Measurements from ENCODE around the gene PALLD. TPM values are rescaled to one million over a fixed set of nuclear protein-coding genes. Genes with fewer than 3 reads are reported as not detected.

The PALLD gene
- total RNA-seq, 1 donor from 2014 or later = 93.5 TPM

DNA sequence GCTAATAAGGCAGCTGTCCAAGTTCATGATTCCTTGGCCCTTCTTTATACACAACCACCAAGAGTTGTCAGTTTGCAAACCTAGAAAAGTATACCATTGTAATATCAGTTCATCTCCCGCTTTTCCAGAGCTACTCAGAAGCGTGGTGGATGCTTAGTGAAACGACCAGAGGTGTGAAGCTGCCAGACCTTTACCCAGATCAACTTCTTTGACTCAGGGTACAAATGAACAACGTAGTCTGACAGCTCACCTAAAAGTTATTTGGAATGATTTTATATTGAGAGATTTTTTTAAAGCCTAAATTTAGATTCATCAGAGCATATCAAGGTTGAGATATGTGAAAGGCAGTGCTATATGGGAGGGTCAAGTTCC, 343.5 kb downstream of the PALLD start:
- Mint-ChIP-seq H3K27me3 (no peaks in the 10 kb centered on the region), H3K4me3 (no peak overlapping the region), H3K9me3 (no peaks in the 10 kb centered on the region), H3K27ac (no peak overlapping the region), H3K4me1 (ENCODE audit: unreplicated experiment) (peaks cover 14% of the 10 kb centered on the region), H3K36me3 (peaks cover 50% of the 10 kb centered on the region)
- TF ChIP-seq CTCF (conservative IDR thresholded peaks at IDR 0.05) = no peak
- DNase-seq (ENCODE audit: extremely low spot score, unreplicated experiment) = no peak

DNA sequence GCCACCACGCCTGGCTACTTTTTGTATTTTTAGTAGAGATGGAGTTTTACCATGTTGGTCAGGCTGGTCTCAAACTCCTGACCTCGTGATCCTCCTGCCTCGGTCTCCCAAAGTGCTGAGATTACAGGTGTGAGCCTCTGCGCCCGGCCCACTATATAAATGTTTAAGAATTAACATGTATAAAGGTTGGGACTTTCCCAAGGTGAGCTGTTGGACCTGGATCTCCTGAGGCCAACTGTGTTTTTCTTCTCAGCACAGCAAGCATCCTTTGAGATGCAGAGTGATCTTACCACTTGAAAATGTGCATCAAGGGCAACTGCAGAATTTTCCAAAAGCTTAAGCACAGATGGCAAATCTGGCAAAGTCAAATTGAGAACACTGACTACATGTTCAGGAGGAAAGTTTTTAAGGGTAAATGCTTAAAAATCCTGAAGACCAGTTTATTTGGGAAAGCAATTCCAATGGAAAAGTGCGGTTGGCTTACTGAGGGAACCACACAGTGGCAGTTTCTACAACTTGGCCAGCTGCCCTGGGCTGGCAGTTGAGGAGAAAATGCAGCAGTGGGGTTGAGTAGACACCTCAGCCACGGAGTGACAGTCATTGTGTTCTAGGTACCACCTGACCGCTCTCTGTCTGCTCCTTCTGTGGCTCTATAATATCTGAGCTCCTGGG, 344.3 kb downstream of the PALLD start:
- Mint-ChIP-seq H3K9me3 (no peaks in the 10 kb centered on the region), H3K27ac (no peak overlapping the region), H3K4me1 (ENCODE audit: unreplicated experiment) (peaks cover 20% of the 10 kb centered on the region), H3K36me3 (peaks cover 46% of the 10 kb centered on the region), H3K4me3 (no peak overlapping the region), H3K27me3 (no peaks in the 10 kb centered on the region)
- no peak for TF ChIP-seq CTCF (conservative IDR thresholded peaks at IDR 0.05)
- no peak for DNase-seq (ENCODE audit: extremely low spot score, unreplicated experiment)

DNA sequence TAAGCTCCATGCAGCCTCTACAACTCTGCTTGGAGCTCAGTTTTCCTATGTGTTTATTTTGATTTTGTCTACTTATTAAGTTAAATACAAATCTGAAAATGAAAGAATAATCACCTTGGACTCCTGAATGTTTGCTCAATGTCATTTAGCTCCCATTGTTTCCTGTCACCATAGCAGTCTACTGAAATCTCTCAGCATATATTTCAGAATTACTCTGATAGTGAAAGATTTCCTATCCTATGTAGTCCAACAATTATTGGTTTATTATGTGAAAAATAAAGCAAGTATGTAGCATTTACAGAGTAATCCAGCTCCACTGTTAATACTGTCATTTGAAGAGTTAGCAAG, 344.8 kb downstream of the PALLD start:
- H3K36me3 Mint-ChIP-seq = peaks cover 46% of the 10 kb centered on the region
- TF ChIP-seq CTCF (conservative IDR thresholded peaks at IDR 0.05) = no peak
- no peak overlapping the region for H3K27ac Mint-ChIP-seq
- no peaks in the 10 kb centered on the region for H3K27me3 Mint-ChIP-seq
- no peak for DNase-seq (ENCODE audit: extremely low spot score, unreplicated experiment)
- peaks cover 21% of the 10 kb centered on the region for H3K4me1 Mint-ChIP-seq (ENCODE audit: unreplicated experiment)
- H3K9me3 Mint-ChIP-seq = no peaks in the 10 kb centered on the region
- H3K4me3 Mint-ChIP-seq = no peak overlapping the region

- no peaks in the 10 kb centered on the region for H3K9me3 Mint-ChIP-seq
- H3K4me3 Mint-ChIP-seq = no peak overlapping the region
- H3K27ac Mint-ChIP-seq = no peak overlapping the region
- DNase-seq (ENCODE audit: extremely low spot score, unreplicated experiment) = no peak
- no peak for TF ChIP-seq CTCF (conservative IDR thresholded peaks at IDR 0.05)
- peaks cover 21% of the 10 kb centered on the region for H3K4me1 Mint-ChIP-seq (ENCODE audit: unreplicated experiment)
- H3K36me3 Mint-ChIP-seq = peaks cover 41% of the 10 kb centered on the region
- no peaks in the 10 kb centered on the region for H3K27me3 Mint-ChIP-seq
Observed at GRCh38 chr4:168842186-168842585, 345.3 kb downstream of the PALLD start.

GRCh38 chr4:168843635-168844034, 346.8 kb downstream of the PALLD start:
- no peak for DNase-seq (ENCODE audit: extremely low spot score, unreplicated experiment)
- no peak overlapping the region for H3K4me3 Mint-ChIP-seq
- H3K36me3 Mint-ChIP-seq = peaks cover 30% of the 10 kb centered on the region
- TF ChIP-seq CTCF (conservative IDR thresholded peaks at IDR 0.05) = no peak
- H3K9me3 Mint-ChIP-seq = no peaks in the 10 kb centered on the region
- H3K4me1 Mint-ChIP-seq (ENCODE audit: unreplicated experiment) = peaks cover 21% of the 10 kb centered on the region
- H3K27ac Mint-ChIP-seq = no peak overlapping the region
- H3K27me3 Mint-ChIP-seq = no peaks in the 10 kb centered on the region

All from type B pancreatic cell (in vitro differentiated cells).